Fibroblast of the aortic adventitia (primary cell): ENCODE data around the gene ADGRD1. TPM values are rescaled to one million over a fixed set of nuclear protein-coding genes. Genes with fewer than 3 reads are reported as not detected.

Experiments
- DNase-seq: peaks from one replicate; pipeline ENCODE4 v3.0.0-alpha.2; 2010; ENCODE audit warnings: low read depth
- H3K4me3 ChIP-seq: 2 replicates; pipeline ENCODE4 v1.5.1; 2011; ENCODE audit warnings: low read depth, mild to moderate bottlenecking, control low read depth, low read length, moderate library complexity
- total RNA-seq: library from RNA; depleted of rRNA; stranded (reverse); fragments of >200 nt; gene quantifications from 2 replicates; pipeline ENCODE4 v1.2.3, GENCODE V29; 2012; ENCODE audit warnings: low replicate concordance
- TF ChIP-seq, protein P1 (sequence below): IDR thresholded peaks from 2 replicates; pipeline ENCODE4 v1.5.1; 2011; ENCODE audit warnings: mild to moderate bottlenecking, low read length, control low read depth, inconsistent platforms; ENCODE audit not compliant: insufficient read depth

Gene ADGRD1
- total RNA-seq, 1 donor: 1.2 TPM

DNA sequence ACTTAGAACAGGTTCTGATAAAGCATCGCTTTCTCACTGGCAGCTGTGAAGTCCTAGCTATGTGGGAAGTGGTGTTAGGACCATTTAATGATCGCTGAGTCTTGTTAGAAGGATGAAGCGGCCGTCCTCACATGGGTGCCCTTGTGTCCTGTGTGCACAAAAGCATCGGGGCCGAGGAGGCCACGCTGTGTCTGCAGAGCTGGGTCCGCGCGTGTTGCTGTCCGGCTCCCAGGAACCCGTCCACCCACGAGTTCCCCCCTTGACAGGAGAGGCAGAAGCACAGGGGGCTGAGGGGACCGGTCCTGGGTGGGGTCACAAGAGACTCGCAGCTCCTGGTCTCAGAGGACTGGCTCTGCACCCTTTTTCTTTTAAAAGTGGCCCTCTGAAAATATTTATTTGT is 90.4 kb downstream of the ADGRD1 start:
- no peak for DNase-seq
- no peak overlapping the region for H3K4me3 ChIP-seq
- TF ChIP-seq, protein P1, sequence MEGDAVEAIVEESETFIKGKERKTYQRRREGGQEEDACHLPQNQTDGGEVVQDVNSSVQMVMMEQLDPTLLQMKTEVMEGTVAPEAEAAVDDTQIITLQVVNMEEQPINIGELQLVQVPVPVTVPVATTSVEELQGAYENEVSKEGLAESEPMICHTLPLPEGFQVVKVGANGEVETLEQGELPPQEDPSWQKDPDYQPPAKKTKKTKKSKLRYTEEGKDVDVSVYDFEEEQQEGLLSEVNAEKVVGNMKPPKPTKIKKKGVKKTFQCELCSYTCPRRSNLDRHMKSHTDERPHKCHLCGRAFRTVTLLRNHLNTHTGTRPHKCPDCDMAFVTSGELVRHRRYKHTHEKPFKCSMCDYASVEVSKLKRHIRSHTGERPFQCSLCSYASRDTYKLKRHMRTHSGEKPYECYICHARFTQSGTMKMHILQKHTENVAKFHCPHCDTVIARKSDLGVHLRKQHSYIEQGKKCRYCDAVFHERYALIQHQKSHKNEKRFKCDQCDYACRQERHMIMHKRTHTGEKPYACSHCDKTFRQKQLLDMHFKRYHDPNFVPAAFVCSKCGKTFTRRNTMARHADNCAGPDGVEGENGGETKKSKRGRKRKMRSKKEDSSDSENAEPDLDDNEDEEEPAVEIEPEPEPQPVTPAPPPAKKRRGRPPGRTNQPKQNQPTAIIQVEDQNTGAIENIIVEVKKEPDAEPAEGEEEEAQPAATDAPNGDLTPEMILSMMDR: no peak

DNA sequence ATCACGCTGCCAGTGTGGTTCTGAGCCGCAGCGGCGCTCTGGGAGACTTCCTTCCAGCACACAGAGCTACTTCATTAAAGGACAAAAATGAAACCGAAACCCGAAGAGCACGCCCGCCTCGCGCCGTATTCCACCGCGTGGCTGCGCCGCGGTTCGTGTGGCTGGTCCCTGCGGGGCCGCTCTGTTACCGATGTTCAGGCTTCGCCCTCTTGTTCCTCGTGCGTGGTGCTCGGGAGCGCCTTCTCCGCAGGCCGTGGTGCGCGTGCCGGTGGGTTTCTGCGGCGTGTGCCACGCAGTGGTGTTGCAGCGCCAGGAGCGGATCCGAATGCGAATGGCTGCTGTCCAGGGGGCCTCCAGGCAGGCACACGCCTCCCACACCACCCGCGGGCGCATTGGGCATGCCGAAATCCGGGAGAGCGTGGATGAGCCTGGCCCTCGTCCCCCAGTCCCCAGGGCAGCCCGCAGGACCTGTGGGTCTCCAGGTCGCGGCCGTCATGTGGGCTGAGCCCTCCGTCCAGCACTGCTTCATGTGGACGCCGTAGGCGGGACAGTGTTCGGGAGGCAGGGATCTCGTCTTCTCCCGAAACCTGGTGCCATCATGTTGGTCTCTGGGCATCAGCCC is 91.2 kb downstream of the ADGRD1 start:
- TF ChIP-seq, protein P1: no peak
- DNase-seq: no peak
- H3K4me3 ChIP-seq: no peak overlapping the region

DNA sequence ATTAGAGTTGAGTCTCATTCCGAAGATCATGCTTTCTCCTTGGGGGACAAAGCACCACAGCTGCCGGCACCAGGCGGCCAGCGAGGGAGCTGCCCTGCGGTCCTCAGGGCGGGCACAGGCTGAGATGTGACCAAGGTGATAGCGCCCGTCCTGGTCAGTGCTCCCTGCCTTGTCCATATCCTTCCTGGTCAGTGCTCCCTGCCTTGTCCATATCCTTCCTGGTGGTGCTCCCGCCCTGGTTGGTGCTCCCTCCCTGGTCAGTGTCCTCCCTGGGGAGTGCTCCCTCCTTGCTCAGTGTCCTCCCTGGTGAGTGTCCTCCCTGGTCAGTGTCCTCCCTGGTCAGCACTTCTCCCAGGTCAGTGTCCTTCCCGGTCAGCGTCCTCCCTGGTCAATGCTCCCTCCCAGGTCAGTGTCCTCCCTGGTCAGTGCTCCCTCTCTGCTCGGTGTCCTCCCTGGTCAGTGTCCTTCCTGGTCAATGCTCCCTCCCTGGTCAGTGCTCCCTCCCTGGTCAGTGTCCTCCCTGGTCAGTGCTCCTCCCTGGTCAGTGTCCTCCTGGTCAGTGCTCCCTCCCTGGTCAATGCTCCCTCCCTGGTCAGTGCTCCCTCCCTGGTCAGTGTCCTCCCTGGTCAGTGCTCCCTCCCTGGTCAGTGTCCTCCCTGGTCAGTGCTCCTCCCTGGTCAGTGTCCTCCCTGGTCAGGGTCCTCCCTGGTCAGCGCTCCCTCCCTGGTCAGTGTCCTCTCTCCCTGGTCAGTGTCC is 92.2 kb downstream of the ADGRD1 start:
- no peak for DNase-seq
- TF ChIP-seq, protein P1: no peak
- H3K4me3 ChIP-seq: no peak overlapping the region

DNA sequence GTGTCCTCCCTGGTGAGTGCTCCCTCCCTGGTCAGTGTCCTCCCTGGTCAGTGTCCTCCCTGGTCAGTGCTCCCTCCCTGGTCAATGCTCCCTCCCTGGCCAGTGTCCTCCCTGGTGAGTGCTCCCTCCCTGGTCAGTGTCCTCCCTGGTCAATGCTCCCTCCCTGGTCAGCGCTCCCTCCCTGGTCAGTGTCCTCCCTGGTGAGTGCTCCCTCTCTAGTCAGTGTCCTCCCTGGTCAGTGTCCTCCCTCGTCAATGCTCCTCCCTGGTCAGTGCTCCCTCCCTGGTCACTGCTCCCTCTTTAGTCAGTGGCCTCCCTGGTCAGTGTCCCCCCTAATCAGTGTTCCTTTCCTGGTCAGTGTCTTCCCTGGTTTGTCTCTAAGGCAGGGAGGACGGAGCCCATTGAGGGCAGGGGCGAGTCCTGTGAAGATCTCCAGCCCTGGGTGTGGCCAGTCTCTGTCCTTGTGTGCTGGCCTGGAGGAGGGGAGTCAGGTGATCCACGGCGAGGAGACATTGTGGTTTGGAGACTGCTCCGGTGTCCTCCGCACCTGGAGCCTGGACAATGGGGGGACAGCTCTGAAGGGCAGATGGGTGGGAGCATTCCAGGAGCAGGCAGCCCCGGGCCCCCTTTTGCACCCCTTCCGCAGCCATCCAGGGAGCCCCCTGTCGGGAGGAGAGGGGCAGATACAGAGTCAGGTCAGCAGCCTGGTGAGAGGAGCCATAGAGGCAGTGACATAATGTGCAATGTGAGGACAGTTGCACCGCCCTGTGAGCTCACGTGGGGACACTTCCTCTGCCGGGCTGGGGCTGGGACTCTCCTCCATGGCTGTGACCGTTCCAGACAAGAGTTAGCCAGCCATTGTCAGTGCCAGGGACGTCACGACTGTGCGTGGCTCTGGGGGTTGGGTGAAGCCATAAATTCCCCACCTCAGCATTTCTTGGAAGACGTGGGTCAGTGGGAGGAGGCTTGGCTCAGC is 93.4 kb downstream of the ADGRD1 start:
- no peak overlapping the region for H3K4me3 ChIP-seq
- TF ChIP-seq, protein P1: no peak
- DNase-seq: no peak

DNA sequence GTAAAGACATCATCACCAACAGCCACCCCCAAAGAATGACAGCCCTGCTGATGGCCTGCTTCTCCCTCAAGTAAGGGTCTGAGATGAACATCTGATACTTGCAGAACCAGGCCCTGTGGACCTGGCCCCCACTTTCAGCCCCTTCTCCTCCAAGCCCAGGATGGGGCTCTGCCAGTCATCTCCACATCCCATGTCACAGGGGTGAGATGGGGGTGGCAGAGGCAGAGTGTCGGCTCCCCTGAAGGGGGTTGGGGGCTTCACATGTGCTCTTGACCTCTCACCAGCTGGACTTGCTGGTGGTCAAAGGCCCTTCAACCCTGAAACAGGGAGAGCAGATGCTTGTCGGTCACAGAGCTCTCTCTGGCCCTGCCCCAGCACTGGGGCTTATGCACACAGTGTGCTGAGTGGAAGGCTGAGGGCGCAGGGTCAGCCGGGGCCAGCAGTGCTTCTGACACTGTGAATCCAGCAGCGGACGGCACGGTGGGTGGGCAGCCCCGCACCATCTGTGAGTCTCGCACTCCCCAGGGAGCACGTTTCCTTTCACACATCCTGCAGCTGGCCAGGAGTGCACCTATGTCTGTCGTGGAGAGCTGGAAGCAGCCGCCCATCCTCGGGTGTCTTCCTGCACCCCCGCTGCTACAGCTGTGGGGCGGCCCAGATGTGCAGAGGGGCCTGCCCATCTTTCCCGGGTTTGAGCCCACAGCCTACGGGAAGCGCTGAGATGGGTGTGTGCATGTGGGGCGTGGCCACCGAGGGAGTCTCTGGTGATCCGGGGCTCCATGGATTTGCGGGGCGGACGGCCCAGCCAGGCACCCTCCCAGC is 94.3 kb downstream of the ADGRD1 start:
- H3K4me3 ChIP-seq: no peak overlapping the region
- DNase-seq: no peak
- TF ChIP-seq, protein P1: no peak

DNA sequence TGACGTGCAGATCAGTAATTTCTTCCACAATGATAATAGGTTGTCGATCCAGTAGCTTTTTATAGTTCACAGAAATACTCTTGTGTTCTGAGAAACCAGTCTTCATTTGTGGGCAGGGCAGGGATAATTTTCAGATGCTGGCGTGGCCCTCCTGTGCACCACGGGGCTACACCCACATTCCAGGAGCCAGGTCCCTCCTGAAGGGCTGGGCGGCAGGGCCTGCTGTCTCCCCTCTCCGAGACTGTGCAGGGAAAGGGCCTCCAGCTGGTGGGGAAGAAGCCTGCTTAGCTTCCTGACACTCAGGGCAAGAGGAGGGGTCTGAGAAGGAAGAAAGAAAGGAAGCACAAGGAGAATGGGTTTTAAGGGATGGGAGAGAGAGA is 94.9 kb downstream of the ADGRD1 start:
- no peak for DNase-seq
- TF ChIP-seq, protein P1: no peak
- no peak overlapping the region for H3K4me3 ChIP-seq
